HepG2 (cell line): Measurements from ENCODE around the gene RAB34. TPM values are rescaled to one million over a fixed set of nuclear protein-coding genes. Genes with fewer than 3 reads are reported as not detected.

Experiments used
- BRD4 ChIP-seq: sonication (generic); formaldehyde crosslinking; IDR thresholded peaks from 2 replicates; pipeline ENCODE4 v1.4.0; 2020; ENCODE audit warnings: missing genetic modification reagents
- CBX1 ChIP-seq: IDR thresholded peaks from one replicate; pipeline ENCODE4 v1.6.1; 2016; ENCODE audit warnings: antibody characterized with exemption, low read depth
- CREB3 ChIP-seq: sonication (generic); formaldehyde crosslinking; IDR thresholded peaks from 2 replicates; pipeline ENCODE4 v1.5.0; 2020; ENCODE audit warnings: missing genetic modification reagents
- EP300 ChIP-seq, 3 experiments: sonication (generic) in 1 of 3; formaldehyde crosslinking in 1 of 3; IDR thresholded peaks; 2 replicates each; pipeline versions ENCODE4 v1.5.1 to v1.6.1; 2011 to 2020; ENCODE audit warnings: low read depth in 2 of 3, low read length in 2 of 3, borderline replicate concordance in 1 of 3, improper control_type of control experiment in 1 of 3, mild to moderate bottlenecking in 1 of 3, missing genetic modification reagents in 1 of 3, moderate library complexity in 1 of 3
- JDP2 ChIP-seq: sonication (generic); formaldehyde crosslinking; IDR thresholded peaks from 2 replicates; pipeline ENCODE4 v1.8.1; 2022; ENCODE audit warnings: missing genetic modification reagents, borderline replicate concordance
- MAZ ChIP-seq, 2 experiments: sonication (generic) in 1 of 2; formaldehyde crosslinking in 1 of 2; IDR thresholded peaks; 2 replicates each; pipeline versions ENCODE4 v1.5.0 to v1.6.1; 2012 to 2020; ENCODE audit warnings: low read depth in 2 of 2, mild to moderate bottlenecking in 2 of 2, borderline replicate concordance in 1 of 2, improper control_type of control experiment in 1 of 2, low read length in 1 of 2, missing genetic modification reagents in 1 of 2, moderate library complexity in 1 of 2
- NCOA2 ChIP-seq: sonication (generic); formaldehyde crosslinking; IDR thresholded peaks from 2 replicates; pipeline ENCODE4 v1.8.0; 2022; ENCODE audit warnings: inconsistent platforms
- NR1H2 ChIP-seq: sonication (generic); formaldehyde crosslinking; IDR thresholded peaks from 2 replicates; pipeline ENCODE4 v1.8.1; 2022; ENCODE audit warnings: low read depth, missing genetic modification reagents, borderline replicate concordance
- PAXIP1 ChIP-seq: sonication (generic); formaldehyde crosslinking; conservative IDR thresholded peaks from 2 replicates; pipeline ENCODE4 v1.4.0; 2020; ENCODE audit warnings: mild to moderate bottlenecking, missing genetic modification reagents, moderate library complexity
- PREB ChIP-seq: sonication (generic); formaldehyde crosslinking; IDR thresholded peaks from 2 replicates; pipeline ENCODE4 v1.4.0; 2020; ENCODE audit warnings: missing genetic modification reagents
- TMF1 ChIP-seq: sonication (generic); formaldehyde crosslinking; IDR thresholded peaks from 2 replicates; pipeline ENCODE4 v1.8.1; 2022; ENCODE audit warnings: low read depth, missing genetic modification reagents
- ZEB1 ChIP-seq: IDR thresholded peaks from 2 replicates; pipeline ENCODE4 v1.6.1; 2012; ENCODE audit warnings: mild to moderate bottlenecking, low read depth, inconsistent platforms; ENCODE audit not compliant: insufficient replicate concordance
- ZFP62 ChIP-seq: sonication (generic); formaldehyde crosslinking; IDR thresholded peaks from 2 replicates; pipeline ENCODE4 v1.4.0; 2020; ENCODE audit warnings: missing genetic modification reagents
- ZGPAT ChIP-seq: IDR thresholded peaks from 2 replicates; pipeline ENCODE4 v1.6.1; 2016; ENCODE audit warnings: mild to moderate bottlenecking
- ZNF296 ChIP-seq: sonication (generic); formaldehyde crosslinking; conservative IDR thresholded peaks from 2 replicates; pipeline ENCODE4 v1.5.0; 2020; ENCODE audit warnings: mild to moderate bottlenecking, missing genetic modification reagents
- ZNF317 ChIP-seq: sonication (generic); formaldehyde crosslinking; IDR thresholded peaks from 2 replicates; pipeline ENCODE4 v1.5.0; 2020; ENCODE audit warnings: mild to moderate bottlenecking, missing genetic modification reagents
- ZNF605 ChIP-seq: sonication (generic); formaldehyde crosslinking; IDR thresholded peaks from 2 replicates; pipeline ENCODE4 v1.8.0; 2022; ENCODE audit warnings: mild to moderate bottlenecking, missing genetic modification reagents
- ZNF772 ChIP-seq: sonication (generic); formaldehyde crosslinking; IDR thresholded peaks from 2 replicates; pipeline ENCODE4 v1.5.0; 2020; ENCODE audit warnings: mild to moderate bottlenecking, missing genetic modification reagents
- polyA plus RNA-seq, 8 experiments: library from polyadenylated mRNA; depleted of rRNA in 3 of 8; stranded (reverse) in 7 of 8; unstranded in 1 of 8; fragments of >200 nt; fragmentation: Illumina TruSeq in 4 of 8; extraction: Trizol in 4 of 8; gene quantifications; 2 replicates each; pipeline versions ENCODE4 v1.2.1 to v1.2.3, GENCODE V29; 2011 to 2016; ENCODE audit warnings: low read depth in 4 of 8, missing spikeins in 1 of 8, mixed read lengths in 1 of 8; ENCODE audit not compliant: insufficient read depth in 1 of 8
- total RNA-seq, 5 experiments: library from RNA; depleted of rRNA; stranded (reverse); fragments of >200 nt; fragmentation: Illumina TruSeq; extraction: Trizol; gene quantifications; 2 replicates each; pipeline ENCODE4 v1.2.3, GENCODE V29; 2016; ENCODE audit warnings: low read depth in 1 of 5
- TF ChIP-seq, protein P1 (sequence below): sonication (generic); formaldehyde crosslinking; IDR thresholded peaks from 2 replicates; pipeline ENCODE4 v1.8.0; 2022; ENCODE audit warnings: mild to moderate bottlenecking, missing genetic modification reagents, moderate library complexity

The RAB34 gene
- total and polyA plus RNA-seq, 2 of the 13 experiments (the other 11 are each of a cell fraction or from before 2014, with no cell fraction given) = 0.49 TPM; not detected in 1

- TF ChIP-seq PAXIP1 (no peak; the same call in none of the 2 replicates), MAZ (IDR thresholded peaks at IDR 0.05; ENCODE audit: borderline replicate concordance, low read depth, low read length) (no peak), MAZ (CRISPR knock-in tag; IDR thresholded peaks at IDR 0.05; ENCODE audit: low read depth) (peak; percentile 66), ZEB1 (peak; percentile 9), BRD4 (CRISPR knock-in tag) (no peak), NR1H2 (CRISPR knock-in tag) (0 out of 2 replicates have a peak, but pooled peaks have one; percentile 77), CBX1 (peak; percentile 26), JDP2 (no peak), ZFP62 (0 out of 2 replicates have a peak, but pooled peaks have one; percentile 5), ZNF772 (peak; percentile 91), ZNF605 (no peak; the same call in 1 of the 2 replicates), NCOA2 (CRISPR knock-in tag) (no peak), TMF1 (CRISPR knock-in tag) (peak; percentile 50; the same call in 1 of the 2 replicates), ZNF317 (CRISPR knock-in tag) (no peak), EP300 (IDR thresholded peaks at IDR 0.05; ENCODE audit: low read depth in 2 of 2, low read length in 2 of 2) (no peak), EP300 (CRISPR knock-in tag; IDR thresholded peaks at IDR 0.05; ENCODE audit: borderline replicate concordance) (no peak), ZNF296 (0 out of 2 replicates have a peak, but pooled peaks have one; percentile 63), PREB (CRISPR knock-in tag) (no peak), ZGPAT (CRISPR knock-in tag) (no peak), CREB3 (CRISPR knock-in tag) (no peak; the same call in 1 of the 2 replicates)
- TF ChIP-seq, protein P1, sequence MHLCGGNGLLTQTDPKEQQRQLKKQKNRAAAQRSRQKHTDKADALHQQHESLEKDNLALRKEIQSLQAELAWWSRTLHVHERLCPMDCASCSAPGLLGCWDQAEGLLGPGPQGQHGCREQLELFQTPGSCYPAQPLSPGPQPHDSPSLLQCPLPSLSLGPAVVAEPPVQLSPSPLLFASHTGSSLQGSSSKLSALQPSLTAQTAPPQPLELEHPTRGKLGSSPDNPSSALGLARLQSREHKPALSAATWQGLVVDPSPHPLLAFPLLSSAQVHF (CRISPR knock-in tag) = no peak
These were observed 10.9 kb upstream of the RAB34 start, which contains the start of gene NEK8 (continued) for GRCh38 chr17:28728364-28729200.
